Keratinocyte (primary cell): ENCODE measurements around the gene NPRL2. TPM values are rescaled to one million over a fixed set of nuclear protein-coding genes. Genes with fewer than 3 reads are reported as not detected.

ENCODE experiments used
- DNase-seq: peaks from one replicate; pipeline ENCODE4 v3.0.0-alpha.2; 2011; ENCODE audit warnings: low read depth, missing footprints, low spot score
- FAIRE-seq: peaks from 2 replicates; lab custom pipeline; 2011; peaks lifted over from hg19 to GRCh38; lab: Jason Lieb, UNC
- H2AFZ ChIP-seq: 2 replicates; pipeline ENCODE4 v1.6.0; 2012; ENCODE audit warnings: low read length, control low read depth, inconsistent platforms; ENCODE audit not compliant: control insufficient read depth
- H3K27ac ChIP-seq: 2 replicates; pipeline ENCODE4 v1.5.1; 2011; ENCODE audit warnings: low read length; ENCODE audit not compliant: control insufficient read depth, insufficient read depth
- H3K27me3 ChIP-seq: 3 replicates; pipeline ENCODE4 v1.6.0; 2011; ENCODE audit warnings: low read length; ENCODE audit not compliant: control insufficient read depth, insufficient read depth; ENCODE audit errors: extremely low read depth
- H3K36me3 ChIP-seq, 2 experiments: 2 replicates in 1 of 2; 3 replicates in 1 of 2; pipeline ENCODE4 v1.5.1; 2011; ENCODE audit warnings: low read length in 2 of 2, mild to moderate bottlenecking in 1 of 2; ENCODE audit not compliant: control insufficient read depth in 2 of 2, insufficient read depth in 2 of 2; ENCODE audit errors: extremely low read depth in 1 of 2
- H3K4me1 ChIP-seq: 3 replicates; pipeline ENCODE4 v1.5.1; 2011; ENCODE audit warnings: low read length; ENCODE audit not compliant: control insufficient read depth, insufficient read depth; ENCODE audit errors: extremely low read depth
- H3K4me2 ChIP-seq: 3 replicates; pipeline ENCODE4 v1.6.0; 2011; ENCODE audit warnings: low read depth, low read length; ENCODE audit not compliant: control insufficient read depth, insufficient read depth; ENCODE audit errors: extremely low read depth
- H3K4me3 ChIP-seq, 3 experiments: fragments of 200-600 bp in 1 of 3; sonication (generic) in 1 of 3; 2 replicates in 2 of 3; 3 replicates in 1 of 3; pipeline ENCODE4 v1.5.1; 2011 to 2016; ENCODE audit warnings: low read length in 3 of 3, mild to moderate bottlenecking in 3 of 3, control low read depth in 2 of 3, inconsistent platforms in 1 of 3, low read depth in 1 of 3, mixed read lengths in 1 of 3, mixed run types in 1 of 3, moderate library complexity in 1 of 3; ENCODE audit not compliant: control insufficient read depth in 2 of 3, insufficient read depth in 2 of 3; ENCODE audit errors: extremely low read depth in 1 of 3
- H3K79me2 ChIP-seq: 2 replicates; pipeline ENCODE4 v1.6.0; 2012; ENCODE audit warnings: low read length; ENCODE audit not compliant: control insufficient read depth, insufficient read depth
- H3K9ac ChIP-seq: 3 replicates; pipeline ENCODE4 v1.6.0; 2011; ENCODE audit warnings: low read length; ENCODE audit not compliant: control insufficient read depth, insufficient read depth; ENCODE audit errors: extremely low read depth
- H3K9me1 ChIP-seq: 3 replicates; pipeline ENCODE4 v1.6.0; 2011; ENCODE audit warnings: low read length; ENCODE audit not compliant: control insufficient read depth, insufficient read depth; ENCODE audit errors: extremely low read depth
- H3K9me3 ChIP-seq: 2 replicates; pipeline ENCODE4 v1.5.1; 2012; ENCODE audit warnings: low read depth, low read length; ENCODE audit not compliant: control insufficient read depth
- H4K20me1 ChIP-seq: 3 replicates; pipeline ENCODE4 v1.6.0; 2011; ENCODE audit warnings: low read length; ENCODE audit not compliant: control insufficient read depth, insufficient read depth; ENCODE audit errors: extremely low read depth
- CTCF ChIP-seq, 3 experiments: IDR thresholded peaks in 1 of 3; conservative IDR thresholded peaks in 1 of 3; optimal IDR thresholded peaks in 1 of 3; 2 replicates in 2 of 3; 3 replicates in 1 of 3; pipeline versions ENCODE3 to v1.5.1; 2011; ENCODE audit warnings: low read length in 3 of 3, mild to moderate bottlenecking in 3 of 3, moderate library complexity in 2 of 3, control low read depth in 1 of 3, inconsistent platforms in 1 of 3; ENCODE audit not compliant: insufficient read depth in 2 of 3; ENCODE audit errors: extremely low read depth in 1 of 3
- EZH2 ChIP-seq: IDR thresholded peaks from one replicate; pipeline ENCODE4 v1.6.1; 2012; ENCODE audit warnings: inconsistent platforms, mild to moderate bottlenecking, low read length, moderate library complexity
- dilution Hi-C: fragments of 300-500 bp; cut with MboI; formaldehyde crosslinking; loops from one replicate; pipeline ENCODE4 v1.7.0; 2020; ENCODE audit warnings: low sequenced_read_pairs; ENCODE audit not compliant: extremely low pct_ligation_motif_present
- polyA plus RNA-seq, 5 experiments: library from polyadenylated mRNA; depleted of rRNA in 3 of 5; stranded (reverse) in 3 of 5; stranded (forward) in 1 of 5; unstranded in 1 of 5; fragments of >200 nt; gene quantifications; 1 replicate in 1 of 5; 2 replicates in 3 of 5; 3 replicates in 1 of 5; pipeline versions ENCODE4 v1.2.1 to v1.2.3, GENCODE V29; 2011 to 2012; ENCODE audit warnings: missing spikeins in 2 of 5, low read depth in 1 of 5, low replicate concordance in 1 of 5

Gene NPRL2
- polyA plus RNA-seq, 1 donor (not counting 4 experiments of a cell fraction or from before 2014, with no cell fraction given), result 20.6 TPM

GRCh38 chr3:50381383-50381782, 30.8 kb upstream of the NPRL2 start:
- no peaks in the 10 kb centered on the region for H3K79me2 ChIP-seq
- no peak for TF ChIP-seq CTCF (optimal IDR thresholded peaks at IDR 0.05 in 1 of 3, IDR thresholded peaks at IDR 0.05 in 1 of 3, conservative IDR thresholded peaks at IDR 0.05 in 1 of 3; ENCODE audit: extremely low read depth in 1 of 3, insufficient read depth in 2 of 3, low read length in 3 of 3)
- TF ChIP-seq EZH2, result no peak
- no peaks in the 10 kb centered on the region for H3K9me3 ChIP-seq
- H4K20me1 ChIP-seq, result peaks cover 3% of the 10 kb centered on the region
- peaks cover 11% of the 10 kb centered on the region for H3K27me3 ChIP-seq
- no peak overlapping the region for H3K9ac ChIP-seq
- no peak overlapping the region for H3K4me3 ChIP-seq
- H3K4me2 ChIP-seq, result no peak overlapping the region
- FAIRE-seq, result no peak
- H3K4me1 ChIP-seq, result no peaks in the 10 kb centered on the region
- no peaks in the 10 kb centered on the region for H3K36me3 ChIP-seq
- no peak overlapping the region for H3K27ac ChIP-seq
- dilution Hi-C loops, result no loop called here
- no peak overlapping the region for H2AFZ ChIP-seq
- no peaks in the 10 kb centered on the region for H3K9me1 ChIP-seq
- DNase-seq, result no peak

GRCh38 chr3:50380405-50381085, 30.0 kb upstream of the NPRL2 start:
- FAIRE-seq, result no peak

More at GRCh38 chr3:50380405-50381085, 30.0 kb upstream of the NPRL2 start:
- H3K9ac ChIP-seq, result no peak overlapping the region
- no peaks in the 10 kb centered on the region for H3K9me1 ChIP-seq
- no peak overlapping the region for H3K4me3 ChIP-seq
- TF ChIP-seq CTCF (optimal IDR thresholded peaks at IDR 0.05 in 1 of 3, IDR thresholded peaks at IDR 0.05 in 1 of 3, conservative IDR thresholded peaks at IDR 0.05 in 1 of 3; ENCODE audit: extremely low read depth in 1 of 3, insufficient read depth in 2 of 3, low read length in 3 of 3) (no peak), EZH2 (no peak)
- H3K27ac ChIP-seq, result no peak overlapping the region
- H3K36me3 ChIP-seq, result no peaks in the 10 kb centered on the region
- no peak for DNase-seq
- no peak overlapping the region for H2AFZ ChIP-seq
- H3K27me3 ChIP-seq, result peaks cover 4% of the 10 kb centered on the region
- H3K4me2 ChIP-seq, result no peak overlapping the region
- no peaks in the 10 kb centered on the region for H3K4me1 ChIP-seq
- no peaks in the 10 kb centered on the region for H3K79me2 ChIP-seq
- peaks cover 3% of the 10 kb centered on the region for H4K20me1 ChIP-seq
- H3K9me3 ChIP-seq, result no peaks in the 10 kb centered on the region
- dilution Hi-C loops, result no loop called here
